Heart left ventricle (tissue), 13 donors: Measurements from ENCODE around the gene CERS5.

ENCODE experiments used
- POLR2A ChIP-seq, 2 donors: fragments of 450-650 bp; IDR thresholded peaks; one replicate each; pipeline ENCODE4 v1.6.1; 2017; ENCODE audit warnings: antibody characterized with exemption in 2 of 2, mild to moderate bottlenecking in 2 of 2, moderate library complexity in 2 of 2
- TF ChIP-seq, protein P1 (sequence below), 12 donors: fragments of 200-600 bp; sonication (generic) in 4 of 12; IDR thresholded peaks; one replicate each; pipeline versions ENCODE4 v1.5.0 to v1.8.0; 2018 to 2022; ENCODE audit warnings: antibody characterized with exemption in 12 of 12, mild to moderate bottlenecking in 5 of 12
- donor health status: ischemic (EF 13 %, LVEDD 7.1; RV severe dilation, severe dysfunction).
- donor health status: DM: no; HTN: yes; CAD: no.
- donor health status: DM: no; HTN: no; CAD: no.
- donor health status: ischemic (EF 25% LVEDD 6.9; RV normal size, moderate dysfunction).
- donor health status: ischemic (EF 25% LVEDD 5.7; RV mildly dilated, moderate dysfunction).
- donor health status: ischemic (EF 35%, LVEDD 5.7; RV mildly dilated, moderate dysfunction).
- donor health status: nonischemic (EF 11% LVEDD 7.7; RV severe dilation, severe dysfunction).
- donor health status: DM: yes; HTN: yes; CAD: no.
- donor health status: PGD.
- donor health status: ischemic (EF 29% LVEDD 5.4; RV normal size, mild dysfunction).
- donor health status: nonischemic (EF 23%, LVEDD 6.1; RV moderate dilation, normal function).

DNA sequence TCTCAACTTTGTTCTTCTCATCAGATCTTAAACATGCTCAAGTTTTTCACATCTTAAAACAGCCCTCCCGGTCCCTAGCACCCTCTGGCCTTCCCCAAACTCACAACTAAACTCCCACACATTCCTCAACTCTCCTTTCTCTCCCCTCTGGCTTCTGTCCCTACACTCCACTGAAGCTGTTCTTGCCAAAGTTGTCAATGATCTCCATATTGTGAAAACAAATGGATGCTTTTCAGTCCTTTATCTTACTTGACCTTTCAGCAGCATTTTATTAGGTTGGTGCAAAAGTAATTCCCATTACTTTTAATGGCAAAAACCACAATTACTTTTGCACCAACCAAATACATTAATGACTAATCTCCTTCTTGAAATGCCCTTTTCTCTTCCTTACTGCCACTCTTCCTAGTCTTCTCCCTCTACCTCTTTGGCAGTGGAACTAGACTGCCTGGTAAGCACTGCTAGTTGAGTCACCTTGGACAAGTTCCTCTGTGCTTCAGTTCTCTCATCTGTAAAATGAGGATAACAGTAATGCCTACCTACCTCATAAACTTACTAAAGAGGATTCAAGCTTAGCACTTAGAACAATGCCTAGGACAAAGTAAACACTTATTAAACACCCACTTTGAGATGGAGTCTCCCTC is 16.0 kb downstream of the CERS5 start:
- no peak for TF ChIP-seq POLR2A (IDR thresholded peaks at IDR 0.05)
- TF ChIP-seq, protein P1, sequence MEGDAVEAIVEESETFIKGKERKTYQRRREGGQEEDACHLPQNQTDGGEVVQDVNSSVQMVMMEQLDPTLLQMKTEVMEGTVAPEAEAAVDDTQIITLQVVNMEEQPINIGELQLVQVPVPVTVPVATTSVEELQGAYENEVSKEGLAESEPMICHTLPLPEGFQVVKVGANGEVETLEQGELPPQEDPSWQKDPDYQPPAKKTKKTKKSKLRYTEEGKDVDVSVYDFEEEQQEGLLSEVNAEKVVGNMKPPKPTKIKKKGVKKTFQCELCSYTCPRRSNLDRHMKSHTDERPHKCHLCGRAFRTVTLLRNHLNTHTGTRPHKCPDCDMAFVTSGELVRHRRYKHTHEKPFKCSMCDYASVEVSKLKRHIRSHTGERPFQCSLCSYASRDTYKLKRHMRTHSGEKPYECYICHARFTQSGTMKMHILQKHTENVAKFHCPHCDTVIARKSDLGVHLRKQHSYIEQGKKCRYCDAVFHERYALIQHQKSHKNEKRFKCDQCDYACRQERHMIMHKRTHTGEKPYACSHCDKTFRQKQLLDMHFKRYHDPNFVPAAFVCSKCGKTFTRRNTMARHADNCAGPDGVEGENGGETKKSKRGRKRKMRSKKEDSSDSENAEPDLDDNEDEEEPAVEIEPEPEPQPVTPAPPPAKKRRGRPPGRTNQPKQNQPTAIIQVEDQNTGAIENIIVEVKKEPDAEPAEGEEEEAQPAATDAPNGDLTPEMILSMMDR (IDR thresholded peaks at IDR 0.05), result no peak
